IPS-18a (cell line): ENCODE results near the gene C1QTNF6.
"Not testable (repeated sequence)": the region's sequence is repeated elsewhere in the genome, so short reads cannot be mapped to it uniquely, and the experiment has no call there.

ENCODE experiments used
- H3K27ac ChIP-seq: one replicate; pipeline ENCODE4 v1.5.1; 2013; ENCODE audit warnings: low read length
- H3K27me3 ChIP-seq: one replicate; pipeline ENCODE4 v1.6.1; 2013; ENCODE audit warnings: mild to moderate bottlenecking, low read length; ENCODE audit not compliant: control insufficient read depth, insufficient read depth
- H3K36me3 ChIP-seq: one replicate; pipeline ENCODE4 v1.6.1; 2013; ENCODE audit warnings: low read depth, low read length; ENCODE audit not compliant: control insufficient read depth
- H3K4me1 ChIP-seq: one replicate; pipeline ENCODE4 v1.6.1; 2013; ENCODE audit warnings: low read depth, low read length; ENCODE audit not compliant: control insufficient read depth
- H3K4me3 ChIP-seq: one replicate; pipeline ENCODE4 v1.5.1; 2013; ENCODE audit warnings: low read length
- H3K9ac ChIP-seq: one replicate; pipeline ENCODE4 v1.6.1; 2013; ENCODE audit warnings: mild to moderate bottlenecking, low read length, moderate library complexity
- H3K9me3 ChIP-seq: one replicate; pipeline ENCODE4 v1.6.1; 2013; ENCODE audit warnings: low read depth, low read length; ENCODE audit not compliant: control insufficient read depth

The C1QTNF6 gene

GRCh38 chr22:37176464-37177061 lies 11.5 kb downstream of the C1QTNF6 start:
- Histone ChIP-seq H3K4me3 (no peak overlapping the region), H3K27ac (no peak overlapping the region), H3K36me3 (no peaks in the 10 kb centered on the region), H3K9me3 (no peaks in the 10 kb centered on the region), H3K4me1 (peaks cover 3% of the 10 kb centered on the region), H3K9ac (no peak overlapping the region), H3K27me3 (no peaks in the 10 kb centered on the region)

GRCh38 chr22:37175414-37176281 lies 12.4 kb downstream of the C1QTNF6 start:
- H3K36me3 ChIP-seq: no peaks in the 10 kb centered on the region
- no peaks in the 10 kb centered on the region for H3K27me3 ChIP-seq
- no peak overlapping the region for H3K9ac ChIP-seq
- peaks cover 3% of the 10 kb centered on the region for H3K4me1 ChIP-seq
- H3K4me3 ChIP-seq: no peak overlapping the region
- H3K27ac ChIP-seq: no peak overlapping the region
- no peaks in the 10 kb centered on the region for H3K9me3 ChIP-seq

GRCh38 chr22:37174964-37175363 lies 13.1 kb downstream of the C1QTNF6 start:
- Histone ChIP-seq H3K9ac (no peak overlapping the region), H3K27ac (no peak overlapping the region)

GRCh38 chr22:37173709-37174108 lies 14.3 kb downstream of the C1QTNF6 start:
- Histone ChIP-seq H3K36me3 (no peaks in the 10 kb centered on the region), H3K27ac (no peak overlapping the region), H3K9ac (no peak overlapping the region), H3K4me3 (no peak overlapping the region), H3K9me3 (no peaks in the 10 kb centered on the region), H3K27me3 (no peaks in the 10 kb centered on the region), H3K4me1 (peaks cover 3% of the 10 kb centered on the region)

More at GRCh38 chr22:37174964-37175363, 13.1 kb downstream of the C1QTNF6 start:
- Histone ChIP-seq H3K9me3 (no peaks in the 10 kb centered on the region), H3K27me3 (no peaks in the 10 kb centered on the region), H3K4me3 (no peak overlapping the region), H3K4me1 (peaks cover 3% of the 10 kb centered on the region), H3K36me3 (no peaks in the 10 kb centered on the region)

GRCh38 chr22:37172266-37173245 lies 15.5 kb downstream of the C1QTNF6 start:
- H3K27ac ChIP-seq: no peak overlapping the region
- H3K4me1 ChIP-seq: peaks cover 3% of the 10 kb centered on the region
- H3K9me3 ChIP-seq: no peaks in the 10 kb centered on the region
- H3K4me3 ChIP-seq: no peak overlapping the region
- no peaks in the 10 kb centered on the region for H3K27me3 ChIP-seq
- H3K9ac ChIP-seq: no peak overlapping the region
- H3K36me3 ChIP-seq: no peaks in the 10 kb centered on the region

- no peaks in the 10 kb centered on the region for H3K9me3 ChIP-seq
- no peaks in the 10 kb centered on the region for H3K36me3 ChIP-seq
- H3K4me3 ChIP-seq: no peak overlapping the region
- H3K27me3 ChIP-seq: peaks cover 5% of the 10 kb centered on the region
- no peak overlapping the region for H3K9ac ChIP-seq
- H3K4me1 ChIP-seq: peaks cover 3% of the 10 kb centered on the region
- no peak overlapping the region for H3K27ac ChIP-seq
Observed at GRCh38 chr22:37171662-37172061, 16.4 kb downstream of the C1QTNF6 start.

GRCh38 chr22:37170689-37171405 lies 17.2 kb downstream of the C1QTNF6 start:
- H3K27me3 ChIP-seq, H3K9ac ChIP-seq, H3K4me1 ChIP-seq, H3K4me3 ChIP-seq, H3K9me3 ChIP-seq, H3K36me3 ChIP-seq, H3K27ac ChIP-seq: not testable (repeated sequence)

- H3K9ac ChIP-seq: no peak overlapping the region
Observed at GRCh38 chr22:37169947-37170688, 17.9 kb downstream of the C1QTNF6 start.

GRCh38 chr22:37169406-37169805 lies 18.6 kb downstream of the C1QTNF6 start:
- Histone ChIP-seq H3K9ac (no peak overlapping the region), H3K4me1 (peaks cover 3% of the 10 kb centered on the region), H3K36me3 (no peaks in the 10 kb centered on the region), H3K27ac (no peak overlapping the region), H3K27me3 (peaks cover 6% of the 10 kb centered on the region), H3K9me3 (no peaks in the 10 kb centered on the region), H3K4me3 (no peak overlapping the region)

More at GRCh38 chr22:37169947-37170688, 17.9 kb downstream of the C1QTNF6 start:
- Histone ChIP-seq H3K27ac (no peak overlapping the region), H3K9me3 (no peaks in the 10 kb centered on the region), H3K4me3 (no peak overlapping the region), H3K4me1 (peaks cover 3% of the 10 kb centered on the region), H3K36me3 (no peaks in the 10 kb centered on the region), H3K27me3 (peaks cover 6% of the 10 kb centered on the region)

- H3K9me3 ChIP-seq: no peaks in the 10 kb centered on the region
- H3K4me1 ChIP-seq: peaks cover 3% of the 10 kb centered on the region
- no peak overlapping the region for H3K9ac ChIP-seq
- H3K4me3 ChIP-seq: no peak overlapping the region
- no peak overlapping the region for H3K27ac ChIP-seq
- H3K36me3 ChIP-seq: no peaks in the 10 kb centered on the region
- peaks cover 6% of the 10 kb centered on the region for H3K27me3 ChIP-seq
Observed at GRCh38 chr22:37167981-37168647, 19.9 kb downstream of the C1QTNF6 start.
